8988T (cell line): Measurements from ENCODE around the gene BBS7.

Experiments used
- DNase-seq: peaks from one replicate; pipeline ENCODE4 v3.0.0; 2011

Gene BBS7

GRCh38 chr4:121869841-121870822 lies at the start of gene BBS7:
Gene BBS7 (minus strand): TSS chr4:121870474. CDS start chr4:121870313, 161 bp downstream.
- peak; percentile 54 for DNase-seq

- DNase-seq = no peak
Measured at GRCh38 chr4:121913667-121914066, 43.4 kb upstream of the BBS7 start.

DNA sequence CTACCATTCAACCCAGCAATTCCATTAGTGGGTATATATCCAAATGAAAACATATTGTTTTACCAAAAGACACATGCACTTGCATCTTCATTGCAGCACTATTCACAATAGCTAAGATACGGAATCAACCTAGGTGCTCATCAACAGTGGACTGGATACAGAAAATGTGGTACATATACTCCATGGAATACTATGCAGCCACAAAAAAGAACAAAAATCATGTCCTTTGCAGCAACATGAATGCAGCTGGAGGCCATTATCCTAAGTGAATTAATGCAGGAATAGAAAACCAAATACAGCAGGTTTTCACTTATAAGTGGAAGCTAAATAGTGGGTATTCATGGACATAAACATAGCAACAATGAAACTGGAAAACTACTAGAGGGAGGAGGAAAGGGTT lies 38.1 kb upstream of the BBS7 start:
- DNase-seq = no peak

- DNase-seq = no peak
Measured at GRCh38 chr4:121900132-121900983, 30.1 kb upstream of the BBS7 start.

GRCh38 chr4:121898150-121898549 lies 27.9 kb upstream of the BBS7 start:
- no peak for DNase-seq

DNA sequence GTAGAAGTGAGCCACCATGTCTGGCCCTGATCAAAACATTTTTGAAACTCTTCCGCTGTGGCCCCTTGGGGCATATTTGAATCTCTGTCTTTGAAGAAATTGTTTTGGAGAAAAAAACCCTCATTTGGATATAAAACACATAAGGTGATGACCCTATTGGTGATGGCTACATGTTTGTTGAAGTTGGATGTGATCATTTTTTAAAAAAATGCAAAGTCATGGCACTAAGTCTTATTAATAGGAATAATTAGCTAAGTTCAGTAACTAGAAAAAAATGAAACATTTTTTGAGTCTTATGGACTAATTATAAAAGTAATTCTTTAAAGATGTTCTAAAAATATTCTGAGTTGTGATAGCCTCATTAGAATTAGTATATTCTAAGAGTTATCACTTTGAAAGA lies 17.9 kb upstream of the BBS7 start:
- no peak for DNase-seq

DNA sequence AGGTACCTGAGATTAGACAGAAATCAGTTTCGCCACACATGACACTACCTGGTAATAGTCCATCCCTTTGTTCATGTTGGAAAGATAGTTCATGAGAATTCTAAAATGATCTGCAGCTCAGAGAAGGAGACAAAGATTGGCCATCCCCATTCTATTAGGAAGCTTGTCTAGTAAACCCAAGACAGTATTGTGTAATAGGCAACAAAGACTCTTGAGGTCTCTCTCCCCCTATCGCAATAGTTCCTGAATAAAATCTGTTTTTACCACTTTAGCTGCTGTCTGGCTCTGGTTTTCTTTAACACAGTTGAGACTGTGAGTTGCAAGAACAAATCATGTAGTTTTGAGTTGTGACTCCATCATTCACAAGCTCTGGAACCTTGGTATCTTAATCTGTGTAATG lies 14.8 kb upstream of the BBS7 start:
- no peak for DNase-seq

- DNase-seq = no peak
Measured at GRCh38 chr4:121881158-121881557, 10.9 kb upstream of the BBS7 start.

GRCh38 chr4:121879135-121879534 lies 8.9 kb upstream of the BBS7 start:
- DNase-seq = no peak

- no peak for DNase-seq
Measured at GRCh38 chr4:121877041-121877773, 6.9 kb upstream of the BBS7 start.

DNA sequence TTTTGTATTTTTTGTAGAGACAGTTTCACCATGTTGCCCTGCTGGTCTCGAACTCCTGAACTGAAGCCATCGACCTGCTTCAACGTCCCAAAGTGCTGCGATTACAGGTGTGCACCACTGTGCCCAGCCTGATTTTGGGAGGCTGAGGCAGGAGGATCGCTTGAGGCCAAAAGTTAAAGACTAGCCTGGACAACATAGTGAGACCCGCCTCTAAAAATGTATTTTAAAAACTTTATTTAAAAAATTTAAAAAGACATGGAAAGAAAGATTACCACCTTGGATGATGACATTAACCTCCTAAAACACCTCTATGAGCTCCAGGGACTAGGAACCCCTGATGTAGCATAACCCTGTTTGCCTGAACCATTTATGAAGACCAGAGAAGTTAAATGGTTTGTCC lies 5.8 kb upstream of the BBS7 start:
- DNase-seq = no peak

GRCh38 chr4:121875652-121876051 lies 5.4 kb upstream of the BBS7 start:
- no peak for DNase-seq

DNA sequence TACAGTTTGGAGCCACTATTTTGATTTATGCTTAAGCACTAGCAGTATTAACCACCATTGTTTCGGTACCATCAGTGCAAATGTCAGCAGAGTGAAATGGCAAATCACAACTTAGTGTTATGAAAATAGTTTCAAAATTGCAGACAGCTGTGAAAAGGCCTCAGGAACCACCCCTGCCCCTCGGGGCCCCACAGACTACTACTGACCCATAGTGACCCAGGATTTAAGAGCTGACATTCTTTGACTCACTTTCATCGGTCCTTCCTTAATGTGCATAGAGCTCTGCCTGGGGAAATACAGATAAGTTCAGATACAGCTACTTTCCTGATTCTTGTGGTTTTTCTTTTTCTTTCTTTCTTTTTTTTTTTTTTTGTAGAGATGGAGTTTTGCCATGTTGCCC lies 3.3 kb upstream of the BBS7 start:
- no peak for DNase-seq

GRCh38 chr4:121863799-121864198 lies 6.5 kb downstream of the BBS7 start:
- no peak for DNase-seq

- DNase-seq = no peak
Measured at GRCh38 chr4:121861426-121861825, 8.8 kb downstream of the BBS7 start.

DNA sequence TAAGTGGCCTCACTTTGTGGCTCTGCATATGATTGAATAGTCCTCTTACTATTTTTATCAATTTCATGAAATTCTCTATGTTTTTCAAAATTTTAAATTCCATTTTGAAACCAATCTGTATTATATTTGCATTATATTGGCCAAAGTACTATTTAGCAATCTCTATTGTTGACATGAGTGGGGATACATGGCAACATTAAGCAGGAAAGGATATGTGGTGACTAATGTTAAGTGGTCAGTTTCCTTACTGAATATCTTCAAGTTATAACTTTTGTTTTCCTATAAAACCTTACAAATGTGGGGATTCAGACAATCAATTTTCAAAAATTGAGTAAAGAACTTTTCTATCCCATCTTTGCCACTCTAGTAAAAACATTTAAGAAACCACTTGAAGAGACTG lies 10.2 kb downstream of the BBS7 start:
- no peak for DNase-seq

DNA sequence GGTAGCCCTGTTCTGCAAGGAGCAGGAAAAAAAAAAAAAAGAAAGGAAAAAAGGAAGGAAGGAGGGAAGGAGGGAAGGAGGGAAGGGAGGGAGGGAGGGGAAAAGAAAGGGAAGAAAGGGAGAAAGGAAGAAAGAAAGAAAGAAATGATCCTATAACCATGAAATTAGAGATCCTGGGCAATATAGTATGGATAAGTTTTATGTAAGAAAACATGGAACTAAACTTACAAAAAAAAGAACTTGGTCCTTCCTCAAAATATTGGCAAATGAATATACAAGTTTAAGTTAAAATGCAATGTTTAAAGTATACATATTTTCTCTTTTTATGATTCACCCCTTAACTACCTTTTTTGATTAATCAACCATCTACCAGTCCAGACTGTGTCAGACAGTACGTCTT lies 18.9 kb downstream of the BBS7 start:
- no peak for DNase-seq

DNA sequence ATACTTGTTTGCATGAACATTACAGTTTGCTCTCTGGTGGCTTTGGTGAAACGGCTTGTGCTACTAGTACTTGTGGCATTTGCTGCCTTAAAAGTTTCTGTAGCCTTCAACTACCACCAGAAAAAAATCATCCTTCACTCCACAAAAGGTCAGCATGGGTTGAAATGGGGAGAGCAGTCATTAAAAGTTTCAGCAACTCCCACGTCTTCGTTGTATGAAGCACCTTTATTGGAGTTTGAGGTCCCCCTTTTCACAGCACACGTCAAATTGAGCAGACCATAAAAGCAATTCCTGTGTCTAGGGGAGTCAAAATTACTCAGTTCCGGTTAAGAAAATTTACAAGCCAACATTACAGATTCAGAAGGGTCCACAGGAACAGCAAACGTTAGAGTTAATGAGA lies 23.6 kb downstream of the BBS7 start:
- DNase-seq = no peak

GRCh38 chr4:121842862-121843261 lies 27.4 kb downstream of the BBS7 start:
- DNase-seq = no peak

DNA sequence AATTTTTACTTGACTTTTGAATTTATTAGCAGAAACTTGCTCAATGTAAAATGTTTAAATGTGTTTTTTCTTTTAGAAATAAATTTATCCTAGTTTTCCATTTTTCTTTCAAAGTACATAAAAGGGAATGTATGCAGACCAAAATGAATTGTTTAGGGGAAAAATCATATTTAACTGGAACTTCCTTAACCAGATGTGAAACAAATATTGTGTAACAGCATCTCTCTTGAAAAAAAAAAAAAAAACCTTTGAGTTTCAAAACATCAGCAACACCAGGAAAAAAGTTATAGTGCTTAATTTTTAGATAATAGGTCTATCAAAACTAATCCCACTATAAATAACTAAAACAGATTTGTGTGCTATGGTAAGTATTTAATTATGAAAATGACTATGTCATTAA lies 32.1 kb downstream of the BBS7 start:
- DNase-seq = no peak

DNA sequence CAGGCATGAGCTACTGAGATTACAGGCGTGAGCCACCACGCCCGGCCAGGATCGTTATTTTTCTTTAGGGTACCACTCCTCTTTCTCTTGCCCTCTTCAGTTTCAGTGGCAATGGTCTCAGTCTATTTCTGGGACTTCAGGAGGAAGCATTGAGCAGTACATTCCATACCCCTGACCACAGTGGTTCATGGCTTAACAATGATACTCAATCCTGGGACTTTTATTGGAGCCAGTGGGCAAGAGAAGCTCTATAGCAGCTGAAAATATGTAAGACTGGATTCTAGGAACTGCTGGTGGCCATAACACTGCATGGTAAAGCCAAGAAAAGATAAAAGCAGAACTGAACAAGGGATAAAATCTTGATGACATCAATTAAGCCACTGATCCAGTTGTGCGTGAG lies 40.8 kb downstream of the BBS7 start:
- DNase-seq = no peak

DNA sequence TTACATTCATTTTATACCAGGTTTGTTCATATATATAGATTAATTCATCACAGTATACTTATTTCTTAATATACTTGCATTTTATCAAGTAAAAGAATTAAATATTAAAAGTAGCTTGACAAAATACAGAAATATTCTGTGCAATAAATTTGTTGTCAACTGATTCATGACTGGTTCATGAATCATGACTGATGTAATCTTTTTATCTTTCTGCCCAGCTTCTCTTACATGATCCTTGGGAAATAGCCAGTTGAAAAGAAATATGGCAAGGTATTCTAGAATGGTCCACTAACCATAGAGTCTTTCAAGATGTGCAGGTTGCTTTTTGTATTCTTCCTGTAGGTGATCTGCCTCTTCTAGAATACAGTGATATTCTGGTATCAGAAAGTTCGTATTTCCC lies 42.4 kb downstream of the BBS7 start:
- DNase-seq = no peak

GRCh38 chr4:121824950-121825349 lies 45.3 kb downstream of the BBS7 start:
- DNase-seq = no peak
